ENCODE measurements around the gene CLDN6. TPM values are rescaled to one million over a fixed set of nuclear protein-coding genes. Genes with fewer than 3 reads are reported as not detected.

Gene CLDN6
- polyA plus RNA-seq, 1 experiment = 0.12 TPM

DNA sequence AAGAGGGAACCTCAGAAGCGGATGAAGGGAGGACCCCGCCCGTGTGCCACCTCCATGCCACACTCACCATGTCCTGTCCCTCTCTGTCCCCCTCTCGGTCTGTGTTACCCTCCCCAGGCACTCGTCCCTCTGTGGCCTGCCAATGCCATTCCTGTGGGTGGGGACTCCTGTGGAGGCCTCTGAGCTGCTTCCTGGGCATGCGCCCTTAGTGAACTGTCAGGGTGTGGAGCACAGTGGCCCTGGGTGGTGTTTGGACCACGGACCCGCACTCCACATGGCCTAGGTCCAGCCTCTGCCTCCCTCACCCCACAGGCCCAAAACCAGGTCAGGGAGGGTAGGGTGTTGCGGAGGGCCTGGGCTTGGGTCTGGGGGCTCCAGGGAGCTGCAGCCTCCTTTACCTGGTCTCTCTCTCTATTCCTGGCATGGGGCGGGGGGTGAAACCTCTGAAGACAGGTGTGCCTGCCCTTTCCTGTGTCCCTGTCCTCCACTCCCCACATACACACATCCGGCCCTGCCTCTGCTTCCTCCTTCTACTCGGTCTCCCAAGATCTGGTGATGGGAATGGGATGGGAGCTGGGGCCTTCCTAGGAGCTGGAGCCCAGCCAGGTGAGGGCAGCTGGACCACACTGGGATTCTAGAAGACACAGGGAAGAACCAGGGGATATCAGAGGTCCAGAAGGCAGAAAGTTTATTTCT is 26.3 kb downstream of the CLDN6 start:
- ChIA-PET CTCF (interaction anchor here (0.9 to 1.2 kb wide), 3 partner anchors 9 to 40 kb away, joined by 3 to 8 read pairs (median 4); no protein-coding TSS in a partner anchor), POLR2A (no interaction called here)
- DNase-seq (ENCODE audit: low read depth) = no peak
- Histone ChIP-seq H3K27me3 (ENCODE audit: control insufficient read depth, insufficient read depth, low read length) (peaks cover 8% of the 10 kb centered on the region), H3K36me3 (ENCODE audit: control insufficient read depth, insufficient read depth, low read length) (no peaks in the 10 kb centered on the region), H3K4me3 (ENCODE audit: low read depth, low read length) (no peak overlapping the region)
- TF ChIP-seq, protein P1, sequence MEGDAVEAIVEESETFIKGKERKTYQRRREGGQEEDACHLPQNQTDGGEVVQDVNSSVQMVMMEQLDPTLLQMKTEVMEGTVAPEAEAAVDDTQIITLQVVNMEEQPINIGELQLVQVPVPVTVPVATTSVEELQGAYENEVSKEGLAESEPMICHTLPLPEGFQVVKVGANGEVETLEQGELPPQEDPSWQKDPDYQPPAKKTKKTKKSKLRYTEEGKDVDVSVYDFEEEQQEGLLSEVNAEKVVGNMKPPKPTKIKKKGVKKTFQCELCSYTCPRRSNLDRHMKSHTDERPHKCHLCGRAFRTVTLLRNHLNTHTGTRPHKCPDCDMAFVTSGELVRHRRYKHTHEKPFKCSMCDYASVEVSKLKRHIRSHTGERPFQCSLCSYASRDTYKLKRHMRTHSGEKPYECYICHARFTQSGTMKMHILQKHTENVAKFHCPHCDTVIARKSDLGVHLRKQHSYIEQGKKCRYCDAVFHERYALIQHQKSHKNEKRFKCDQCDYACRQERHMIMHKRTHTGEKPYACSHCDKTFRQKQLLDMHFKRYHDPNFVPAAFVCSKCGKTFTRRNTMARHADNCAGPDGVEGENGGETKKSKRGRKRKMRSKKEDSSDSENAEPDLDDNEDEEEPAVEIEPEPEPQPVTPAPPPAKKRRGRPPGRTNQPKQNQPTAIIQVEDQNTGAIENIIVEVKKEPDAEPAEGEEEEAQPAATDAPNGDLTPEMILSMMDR (IDR thresholded peaks at IDR 0.05; ENCODE audit: insufficient read depth, low read depth, low read length) = no peak

DNA sequence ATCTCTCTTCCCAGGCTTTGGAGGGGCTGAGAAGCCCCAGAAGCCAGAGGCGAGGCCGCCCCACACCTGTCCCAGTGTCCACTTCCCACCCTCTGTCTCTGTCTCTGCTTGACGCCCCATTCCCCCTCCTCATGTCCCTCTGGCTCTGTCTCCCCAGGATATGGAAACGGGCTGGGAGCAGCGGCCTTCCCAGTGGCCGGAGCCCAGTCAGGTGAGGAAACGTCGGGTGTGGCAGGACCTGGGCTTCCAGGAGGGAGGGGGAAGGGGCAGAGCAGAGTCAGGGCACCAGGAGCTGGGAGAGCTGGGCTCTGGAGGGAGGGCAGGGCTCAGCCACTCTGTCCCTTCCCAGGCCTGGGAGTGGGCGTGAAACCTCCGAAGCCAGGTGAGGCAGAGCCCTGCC is 27.1 kb downstream of the CLDN6 start:
- no peaks in the 10 kb centered on the region for H3K36me3 ChIP-seq (ENCODE audit: control insufficient read depth, insufficient read depth, low read length)
- TF ChIP-seq, protein P1 (IDR thresholded peaks at IDR 0.05; ENCODE audit: insufficient read depth, low read depth, low read length) = no peak
- no peak for DNase-seq (ENCODE audit: low read depth)
- POLR2A ChIA-PET = no interaction called here
- CTCF ChIA-PET = interaction anchor here (0.9 to 1.2 kb wide), 2 partner anchors 8 to 38 kb away, joined by 4 to 8 read pairs; no protein-coding TSS in a partner anchor
- peaks cover 6% of the 10 kb centered on the region for H3K27me3 ChIP-seq (ENCODE audit: control insufficient read depth, insufficient read depth, low read length)
- H3K4me3 ChIP-seq (ENCODE audit: low read depth, low read length) = no peak overlapping the region

DNA sequence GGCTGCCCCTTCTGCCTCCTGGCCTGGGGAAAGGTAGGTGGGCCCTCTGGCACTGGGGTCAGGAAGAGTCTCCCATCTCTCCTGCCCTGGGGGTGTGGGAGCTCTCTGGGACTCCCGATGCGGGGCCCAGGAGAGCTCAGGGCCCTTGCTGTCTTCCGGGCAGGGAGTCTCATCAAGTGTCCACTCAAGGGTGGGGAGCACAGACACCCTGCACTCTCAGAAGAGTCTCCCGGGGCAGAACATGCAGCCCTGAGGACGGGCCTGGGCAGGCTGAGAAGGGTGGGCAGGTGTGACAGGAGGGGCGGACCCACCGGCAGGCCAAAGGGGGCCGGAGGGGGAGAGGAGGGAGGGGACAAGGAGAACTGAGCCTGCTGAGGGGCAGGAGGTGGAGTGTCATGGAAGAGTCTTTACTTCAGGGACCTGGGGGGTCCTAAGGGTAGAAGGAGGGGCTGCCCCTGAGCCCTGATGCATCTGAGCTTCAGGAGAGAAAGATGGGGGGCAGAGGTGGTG is 29.3 kb downstream of the CLDN6 start:
- POLR2A ChIA-PET = no interaction called here
- no peak for DNase-seq (ENCODE audit: low read depth)
- H3K4me3 ChIP-seq (ENCODE audit: low read depth, low read length) = no peak overlapping the region
- peaks cover 6% of the 10 kb centered on the region for H3K27me3 ChIP-seq (ENCODE audit: control insufficient read depth, insufficient read depth, low read length)
- no peaks in the 10 kb centered on the region for H3K36me3 ChIP-seq (ENCODE audit: control insufficient read depth, insufficient read depth, low read length)
- CTCF ChIA-PET = no interaction called here
- TF ChIP-seq, protein P1 (IDR thresholded peaks at IDR 0.05; ENCODE audit: insufficient read depth, low read depth, low read length) = no peak

GRCh38 chr16:2987833-2988232 is 30.1 kb downstream of the CLDN6 start:
- Histone ChIP-seq H3K4me3 (ENCODE audit: low read depth, low read length) (no peak overlapping the region), H3K27me3 (ENCODE audit: control insufficient read depth, insufficient read depth, low read length) (peaks cover 6% of the 10 kb centered on the region), H3K36me3 (ENCODE audit: control insufficient read depth, insufficient read depth, low read length) (no peaks in the 10 kb centered on the region)
- no peak for DNase-seq (ENCODE audit: low read depth)
- ChIA-PET CTCF (interaction anchor here (0.6 to 0.9 kb wide), 2 partner anchors 12 to 15 kb away, joined by 3 read pairs; no protein-coding TSS in a partner anchor), POLR2A (interaction anchor here (0.6 kb wide), 1 partner anchor 149 kb away, joined by 3 read pairs; no protein-coding TSS in a partner anchor)
- TF ChIP-seq, protein P1 (IDR thresholded peaks at IDR 0.05; ENCODE audit: insufficient read depth, low read depth, low read length) = no peak

- DNase-seq (ENCODE audit: low read depth) = no peak
- Histone ChIP-seq H3K4me3 (ENCODE audit: low read depth, low read length) (no peak overlapping the region), H3K36me3 (ENCODE audit: control insufficient read depth, insufficient read depth, low read length) (no peaks in the 10 kb centered on the region), H3K27me3 (ENCODE audit: control insufficient read depth, insufficient read depth, low read length) (peaks cover 6% of the 10 kb centered on the region)
- TF ChIP-seq, protein P1 (IDR thresholded peaks at IDR 0.05; ENCODE audit: insufficient read depth, low read depth, low read length) = no peak
- ChIA-PET CTCF (interaction anchor here (0.6 to 0.9 kb wide), 2 partner anchors 11 to 15 kb away, joined by 3 read pairs; no protein-coding TSS in a partner anchor), POLR2A (interaction anchor here (0.6 kb wide), 1 partner anchor 150 kb away, joined by 3 read pairs; no protein-coding TSS in a partner anchor)
Measured at GRCh38 chr16:2987286-2987685, 30.7 kb downstream of the CLDN6 start.
